H4 (cell line): ENCODE results near the gene IQSEC3. TPM values are rescaled to one million over a fixed set of nuclear protein-coding genes. Genes with fewer than 3 reads are reported as not detected.

Experiments used
- DNase-seq: peaks from one replicate; pipeline ENCODE4 v3.0.0-alpha.2; 2015; ENCODE audit warnings: low spot score
- total RNA-seq: library from RNA; depleted of rRNA; stranded (reverse); fragments of >200 nt; shearing (Covaris generic); gene quantifications from 2 replicates; pipeline ENCODE4 v1.2.3, GENCODE V29; 2014

The IQSEC3 gene
- total RNA-seq, 1 experiment from 2014 or later = not detected

- no peak for DNase-seq
Measured at GRCh38 chr12:197347-197746, 130.8 kb downstream of the IQSEC3 start.

GRCh38 chr12:197911-198695 lies 131.5 kb downstream of the IQSEC3 start:
- DNase-seq = no peak

GRCh38 chr12:198705-199104 lies 132.1 kb downstream of the IQSEC3 start:
- DNase-seq = no peak

GRCh38 chr12:201361-201760 lies 134.8 kb downstream of the IQSEC3 start:
- DNase-seq = no peak

GRCh38 chr12:202081-202731 lies 135.6 kb downstream of the IQSEC3 start:
- no peak for DNase-seq

- no peak for DNase-seq
Measured at GRCh38 chr12:203074-203461, 136.5 kb downstream of the IQSEC3 start.

GRCh38 chr12:203462-204260 lies 137.1 kb downstream of the IQSEC3 start:
- DNase-seq = no peak

GRCh38 chr12:204261-204678 lies 137.7 kb downstream of the IQSEC3 start:
- DNase-seq = no peak

GRCh38 chr12:205026-205425 lies 138.5 kb downstream of the IQSEC3 start:
- DNase-seq = no peak

- no peak for DNase-seq
Measured at GRCh38 chr12:206746-207440, 140.3 kb downstream of the IQSEC3 start.

GRCh38 chr12:207804-208203 lies 141.2 kb downstream of the IQSEC3 start:
- no peak for DNase-seq

GRCh38 chr12:208813-209212 lies 142.2 kb downstream of the IQSEC3 start:
- DNase-seq = no peak

- DNase-seq = no peak
Measured at GRCh38 chr12:209246-209645, 142.7 kb downstream of the IQSEC3 start.

- DNase-seq = no peak
Measured at GRCh38 chr12:209851-210250, 143.3 kb downstream of the IQSEC3 start.

- DNase-seq = no peak
Measured at GRCh38 chr12:210277-211141, 143.9 kb downstream of the IQSEC3 start.

GRCh38 chr12:211142-211465 lies 144.5 kb downstream of the IQSEC3 start:
- no peak for DNase-seq

- DNase-seq = no peak
Measured at GRCh38 chr12:211639-212414, 145.3 kb downstream of the IQSEC3 start.

GRCh38 chr12:212415-212714 lies 145.8 kb downstream of the IQSEC3 start:
- no peak for DNase-seq

GRCh38 chr12:212715-213526 lies 146.4 kb downstream of the IQSEC3 start:
- DNase-seq = no peak

GRCh38 chr12:213527-213932 lies 147.0 kb downstream of the IQSEC3 start:
- no peak for DNase-seq
